Lower leg skin (tissue), 3 donors: ENCODE data around the gene SLC5A6.

Source experiments
- POLR2A ChIP-seq, 2 donors: fragments of 450-650 bp; IDR thresholded peaks; one replicate each; pipeline ENCODE4 v1.6.1; 2016 to 2017; ENCODE audit warnings: antibody characterized with exemption in 2 of 2, mild to moderate bottlenecking in 1 of 2, moderate library complexity in 1 of 2
- TF ChIP-seq, protein P1 (sequence below), 3 donors: fragments of 450-650 bp; IDR thresholded peaks; one replicate each; pipeline ENCODE4 v1.5.1; 2016; ENCODE audit warnings: antibody characterized with exemption in 3 of 3, mild to moderate bottlenecking in 3 of 3, moderate library complexity in 2 of 3

DNA sequence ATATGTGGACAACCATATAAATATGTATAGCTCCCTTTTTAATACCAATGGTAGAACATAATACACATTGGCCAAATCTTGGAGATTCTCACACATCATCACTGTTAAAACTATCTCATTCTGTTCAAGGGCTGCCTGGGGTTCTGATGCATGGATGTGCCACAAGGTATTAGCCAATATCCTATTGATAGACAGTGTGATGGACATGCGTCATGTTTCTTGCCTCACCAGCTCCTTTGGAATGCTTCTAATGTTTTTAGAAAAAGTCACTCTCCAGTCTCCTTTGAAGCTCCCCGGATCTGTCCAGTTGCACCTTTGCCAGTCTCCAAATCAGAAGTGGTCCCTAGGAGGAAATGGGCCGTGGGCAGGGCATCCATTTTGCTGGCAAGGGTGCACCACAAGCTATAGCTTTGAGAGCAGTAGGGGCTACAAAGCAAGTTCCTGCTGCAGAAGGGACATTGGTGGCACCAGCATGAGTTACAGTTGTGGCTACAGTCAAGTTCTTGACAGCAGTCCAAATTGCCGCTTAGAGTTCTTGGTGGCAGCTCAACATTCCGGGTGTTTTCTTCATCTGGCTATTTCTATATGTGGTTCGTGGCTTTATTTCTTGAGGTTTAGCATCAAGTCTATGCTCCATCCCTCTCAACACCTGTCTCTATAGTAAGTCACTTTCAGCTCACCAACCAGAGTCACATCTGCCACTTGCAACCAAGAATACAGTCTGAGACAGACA is 25.3 kb downstream of the SLC5A6 start:
- TF ChIP-seq, protein P1, sequence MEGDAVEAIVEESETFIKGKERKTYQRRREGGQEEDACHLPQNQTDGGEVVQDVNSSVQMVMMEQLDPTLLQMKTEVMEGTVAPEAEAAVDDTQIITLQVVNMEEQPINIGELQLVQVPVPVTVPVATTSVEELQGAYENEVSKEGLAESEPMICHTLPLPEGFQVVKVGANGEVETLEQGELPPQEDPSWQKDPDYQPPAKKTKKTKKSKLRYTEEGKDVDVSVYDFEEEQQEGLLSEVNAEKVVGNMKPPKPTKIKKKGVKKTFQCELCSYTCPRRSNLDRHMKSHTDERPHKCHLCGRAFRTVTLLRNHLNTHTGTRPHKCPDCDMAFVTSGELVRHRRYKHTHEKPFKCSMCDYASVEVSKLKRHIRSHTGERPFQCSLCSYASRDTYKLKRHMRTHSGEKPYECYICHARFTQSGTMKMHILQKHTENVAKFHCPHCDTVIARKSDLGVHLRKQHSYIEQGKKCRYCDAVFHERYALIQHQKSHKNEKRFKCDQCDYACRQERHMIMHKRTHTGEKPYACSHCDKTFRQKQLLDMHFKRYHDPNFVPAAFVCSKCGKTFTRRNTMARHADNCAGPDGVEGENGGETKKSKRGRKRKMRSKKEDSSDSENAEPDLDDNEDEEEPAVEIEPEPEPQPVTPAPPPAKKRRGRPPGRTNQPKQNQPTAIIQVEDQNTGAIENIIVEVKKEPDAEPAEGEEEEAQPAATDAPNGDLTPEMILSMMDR (IDR thresholded peaks at IDR 0.05) = no peak
- TF ChIP-seq POLR2A (IDR thresholded peaks at IDR 0.05) = no peak
